ENCODE measurements around the gene LACTBL1.

Gene LACTBL1

GRCh38 chr1:22921452-22922126 lies 51.1 kb downstream of the LACTBL1 start:
- no peaks in the 10 kb centered on the region for H3K4me1 ChIP-seq (ENCODE audit: low read depth, poor library complexity, severe bottlenecking)
- no peaks in the 10 kb centered on the region for H4K20me1 ChIP-seq (ENCODE audit: insufficient read depth)
- H3K27ac ChIP-seq = no peak overlapping the region
- no peak overlapping the region for H3K4me3 ChIP-seq (IDR thresholded peaks at IDR 0.05; ENCODE audit: insufficient read depth, low read depth, low read length)
- no peak overlapping the region for H3K9ac ChIP-seq
- no peak overlapping the region for H2AFZ ChIP-seq (ENCODE audit: low read depth)
- H3K36me3 ChIP-seq (ENCODE audit: insufficient read depth) = no peaks in the 10 kb centered on the region
- no peak overlapping the region for H3K4me2 ChIP-seq
- peaks cover 59% of the 10 kb centered on the region for H3K27me3 ChIP-seq (ENCODE audit: insufficient read depth, low read depth)
- no peaks in the 10 kb centered on the region for H3K79me2 ChIP-seq (ENCODE audit: insufficient read depth, low read depth)
- TF ChIP-seq CTCF (conservative IDR thresholded peaks at IDR 0.05; ENCODE audit: low read depth, low read length) = no peak

DNA sequence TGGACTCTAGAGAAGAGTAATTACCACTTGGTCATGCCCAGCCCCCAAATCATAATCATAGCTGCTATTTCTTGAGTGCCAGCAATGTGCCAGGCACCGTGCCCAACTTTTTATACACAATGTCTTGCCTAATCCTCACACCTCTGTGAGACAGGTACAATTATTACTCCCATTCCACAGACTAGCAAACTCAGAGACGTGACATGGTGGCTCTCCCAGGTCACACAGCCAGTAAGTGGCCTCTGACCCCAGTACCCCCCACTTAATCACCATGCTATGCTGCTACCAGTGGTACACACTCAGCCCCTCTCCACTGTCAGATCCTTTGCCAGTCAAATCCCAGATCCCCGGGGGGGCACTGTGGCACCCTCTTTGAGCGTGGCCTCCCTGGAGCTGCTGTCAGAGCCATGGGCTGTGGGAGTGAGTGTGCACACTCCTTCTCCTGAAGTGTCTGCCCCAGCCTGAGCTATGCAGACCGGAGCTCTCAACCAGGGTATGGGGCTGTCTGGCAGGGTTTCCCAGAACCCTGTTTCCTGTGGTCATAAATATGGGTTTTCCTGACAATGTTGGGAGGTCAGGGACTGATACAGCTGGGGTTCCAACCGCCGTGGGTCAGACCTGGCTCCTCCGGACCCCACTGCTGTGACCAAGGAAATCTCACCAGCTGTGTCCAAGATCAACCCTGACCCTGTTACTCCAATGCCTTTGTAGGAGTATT lies 51.8 kb downstream of the LACTBL1 start:
- no peak for TF ChIP-seq CTCF (conservative IDR thresholded peaks at IDR 0.05; ENCODE audit: low read depth, low read length)
- no peak overlapping the region for H3K4me2 ChIP-seq
- H3K4me3 ChIP-seq (IDR thresholded peaks at IDR 0.05; ENCODE audit: insufficient read depth, low read depth, low read length) = no peak overlapping the region
- no peaks in the 10 kb centered on the region for H3K36me3 ChIP-seq (ENCODE audit: insufficient read depth)
- H2AFZ ChIP-seq (ENCODE audit: low read depth) = no peak overlapping the region
- H3K27ac ChIP-seq = no peak overlapping the region
- peaks cover 61% of the 10 kb centered on the region for H3K27me3 ChIP-seq (ENCODE audit: insufficient read depth, low read depth)
- no peaks in the 10 kb centered on the region for H3K79me2 ChIP-seq (ENCODE audit: insufficient read depth, low read depth)
- H4K20me1 ChIP-seq (ENCODE audit: insufficient read depth) = no peaks in the 10 kb centered on the region
- H3K9ac ChIP-seq = no peak overlapping the region
- H3K4me1 ChIP-seq (ENCODE audit: low read depth, poor library complexity, severe bottlenecking) = no peaks in the 10 kb centered on the region

DNA sequence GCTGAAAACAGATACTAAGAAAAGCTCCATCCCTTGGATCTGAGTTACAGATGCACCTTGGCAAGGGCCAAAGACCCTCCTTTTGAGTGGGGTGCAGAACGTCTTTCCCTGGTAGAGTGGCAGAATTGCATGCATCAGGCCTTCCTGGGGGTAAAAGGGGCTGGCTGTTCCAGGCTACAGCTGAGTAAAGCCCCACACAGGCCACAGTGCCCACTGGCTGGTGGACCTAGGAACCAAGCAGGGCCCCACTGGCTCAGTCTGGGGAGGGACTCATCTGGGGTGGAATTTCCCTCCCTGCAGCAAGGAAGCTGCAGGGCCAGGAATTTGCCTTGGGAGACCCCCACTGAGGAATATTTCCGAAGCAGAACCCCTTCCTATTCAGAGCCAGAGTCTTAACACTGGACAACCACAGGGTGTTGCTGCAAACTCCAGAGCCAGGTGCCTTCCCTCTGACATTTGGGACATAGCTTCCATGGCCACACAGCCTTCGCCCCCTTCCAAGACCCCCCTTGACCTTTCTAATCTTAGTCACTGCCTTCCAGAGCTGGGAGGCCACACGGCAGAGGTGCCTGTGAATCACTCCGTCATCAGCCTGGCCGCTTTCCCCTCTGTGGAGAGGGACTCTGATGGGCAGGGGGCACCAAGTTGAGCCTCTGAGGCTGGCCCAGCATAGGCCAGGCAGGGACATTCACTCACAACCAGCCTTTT lies 52.5 kb downstream of the LACTBL1 start:
- Histone ChIP-seq H3K4me3 (IDR thresholded peaks at IDR 0.05; ENCODE audit: insufficient read depth, low read depth, low read length) (no peak overlapping the region), H2AFZ (ENCODE audit: low read depth) (no peak overlapping the region), H3K79me2 (ENCODE audit: insufficient read depth, low read depth) (no peaks in the 10 kb centered on the region), H3K27ac (no peak overlapping the region), H3K4me2 (no peak overlapping the region), H3K9ac (no peak overlapping the region), H3K27me3 (ENCODE audit: insufficient read depth, low read depth) (peaks cover 68% of the 10 kb centered on the region), H3K36me3 (ENCODE audit: insufficient read depth) (no peaks in the 10 kb centered on the region), H3K4me1 (ENCODE audit: low read depth, poor library complexity, severe bottlenecking) (no peaks in the 10 kb centered on the region), H4K20me1 (ENCODE audit: insufficient read depth) (no peaks in the 10 kb centered on the region)
- no peak for TF ChIP-seq CTCF (conservative IDR thresholded peaks at IDR 0.05; ENCODE audit: low read depth, low read length)

GRCh38 chr1:22919341-22920025 lies 53.2 kb downstream of the LACTBL1 start:
- Histone ChIP-seq H3K27me3 (ENCODE audit: insufficient read depth, low read depth) (peaks cover 75% of the 10 kb centered on the region), H3K79me2 (ENCODE audit: insufficient read depth, low read depth) (no peaks in the 10 kb centered on the region), H4K20me1 (ENCODE audit: insufficient read depth) (no peaks in the 10 kb centered on the region), H2AFZ (ENCODE audit: low read depth) (no peak overlapping the region), H3K36me3 (ENCODE audit: insufficient read depth) (no peaks in the 10 kb centered on the region), H3K4me2 (no peak overlapping the region), H3K4me3 (IDR thresholded peaks at IDR 0.05; ENCODE audit: insufficient read depth, low read depth, low read length) (no peak overlapping the region), H3K9ac (no peak overlapping the region), H3K4me1 (ENCODE audit: low read depth, poor library complexity, severe bottlenecking) (no peaks in the 10 kb centered on the region), H3K27ac (no peak overlapping the region)
- no peak for TF ChIP-seq CTCF (conservative IDR thresholded peaks at IDR 0.05; ENCODE audit: low read depth, low read length)
